ENCODE measurements around the gene FEN1. TPM values are rescaled to one million over a fixed set of nuclear protein-coding genes. Genes with fewer than 3 reads are reported as not detected.

The FEN1 gene
- total RNA-seq, 1 experiment from 2014 or later, result 21.5 TPM

- Mint-ChIP-seq H3K9me3 (ENCODE audit: unreplicated experiment) (no peaks in the 10 kb centered on the region), H3K4me1 (ENCODE audit: insufficient read depth, unreplicated experiment) (peaks cover 8% of the 10 kb centered on the region), H3K27me3 (ENCODE audit: insufficient read depth, unreplicated experiment) (no peaks in the 10 kb centered on the region), H3K36me3 (ENCODE audit: insufficient read depth, unreplicated experiment) (no peaks in the 10 kb centered on the region), H3K27ac (ENCODE audit: low read depth, unreplicated experiment) (no peak overlapping the region), H3K4me3 (ENCODE audit: unreplicated experiment) (no peak overlapping the region)
- DNase-seq (ENCODE audit: unreplicated experiment), result no peak
- ChIA-PET POLR2A (interaction anchor here (0.6 to 1.1 kb wide), 4 partner anchors 10 to 142 kb away, joined by 3 to 5 read pairs (median 3); no protein-coding TSS in a partner anchor), CTCF (interaction anchor here (0.6 to 1.0 kb wide), 5 partner anchors 9 to 66 kb away, joined by 3 to 4 read pairs (median 3); no protein-coding TSS in a partner anchor)
- intact Hi-C loops (cut with micrococcal nuclease), result no loop called here
- TF ChIP-seq CTCF (IDR thresholded peaks at IDR 0.05; ENCODE audit: unreplicated experiment), result no peak
- BruUV-seq (replicated peaks), result no TSS peak
Observed at GRCh38 chr11:61830237-61831105, 37.8 kb downstream of the FEN1 start.

GRCh38 chr11:61832207-61832606 lies 39.5 kb downstream of the FEN1 start:
- no peak for DNase-seq (ENCODE audit: unreplicated experiment)
- Mint-ChIP-seq H3K4me1 (ENCODE audit: insufficient read depth, unreplicated experiment) (peaks cover 8% of the 10 kb centered on the region), H3K36me3 (ENCODE audit: insufficient read depth, unreplicated experiment) (no peaks in the 10 kb centered on the region), H3K4me3 (ENCODE audit: unreplicated experiment) (no peak overlapping the region), H3K9me3 (ENCODE audit: unreplicated experiment) (no peaks in the 10 kb centered on the region), H3K27me3 (ENCODE audit: insufficient read depth, unreplicated experiment) (no peaks in the 10 kb centered on the region), H3K27ac (ENCODE audit: low read depth, unreplicated experiment) (no peak overlapping the region)
- ChIA-PET CTCF (interaction anchor here (0.7 to 1.1 kb wide), 2 partner anchors 14 to 123 kb away, joined by 4 to 5 read pairs; no protein-coding TSS in a partner anchor), POLR2A (no interaction called here)
- intact Hi-C loops (cut with micrococcal nuclease), result no loop called here
- no peak for TF ChIP-seq CTCF (IDR thresholded peaks at IDR 0.05; ENCODE audit: unreplicated experiment)
- BruUV-seq (replicated peaks), result no TSS peak

GRCh38 chr11:61832754-61833153 lies 40.0 kb downstream of the FEN1 start:
- no peak for TF ChIP-seq CTCF (IDR thresholded peaks at IDR 0.05; ENCODE audit: unreplicated experiment)
- no peaks in the 10 kb centered on the region for H3K36me3 Mint-ChIP-seq (ENCODE audit: insufficient read depth, unreplicated experiment)
- no peak overlapping the region for H3K4me3 Mint-ChIP-seq (ENCODE audit: unreplicated experiment)
- DNase-seq (ENCODE audit: unreplicated experiment), result no peak
- intact Hi-C loops (cut with micrococcal nuclease), result no loop called here
- ChIA-PET POLR2A (no interaction called here), CTCF (interaction anchor here (1.1 kb wide), 1 partner anchor 14 kb away, joined by 5 read pairs; no protein-coding TSS in a partner anchor)
- BruUV-seq (replicated peaks), result no TSS peak
- no peaks in the 10 kb centered on the region for H3K27me3 Mint-ChIP-seq (ENCODE audit: insufficient read depth, unreplicated experiment)
- no peak overlapping the region for H3K27ac Mint-ChIP-seq (ENCODE audit: low read depth, unreplicated experiment)
- no peaks in the 10 kb centered on the region for H3K9me3 Mint-ChIP-seq (ENCODE audit: unreplicated experiment)
- peaks cover 8% of the 10 kb centered on the region for H3K4me1 Mint-ChIP-seq (ENCODE audit: insufficient read depth, unreplicated experiment)

GRCh38 chr11:61833471-61833870 lies 40.8 kb downstream of the FEN1 start:
- Mint-ChIP-seq H3K27me3 (ENCODE audit: insufficient read depth, unreplicated experiment) (no peaks in the 10 kb centered on the region), H3K36me3 (ENCODE audit: insufficient read depth, unreplicated experiment) (no peaks in the 10 kb centered on the region), H3K4me1 (ENCODE audit: insufficient read depth, unreplicated experiment) (peaks cover 8% of the 10 kb centered on the region), H3K9me3 (ENCODE audit: unreplicated experiment) (no peaks in the 10 kb centered on the region), H3K4me3 (ENCODE audit: unreplicated experiment) (no peak overlapping the region), H3K27ac (ENCODE audit: low read depth, unreplicated experiment) (no peak overlapping the region)
- BruUV-seq (replicated peaks), result no TSS peak
- DNase-seq (ENCODE audit: unreplicated experiment), result no peak
- no peak for TF ChIP-seq CTCF (IDR thresholded peaks at IDR 0.05; ENCODE audit: unreplicated experiment)
- CTCF ChIA-PET, result interaction anchor here (0.7 kb wide), 1 partner anchor 283 kb away, joined by 3 read pairs; no protein-coding TSS in a partner anchor
- intact Hi-C loops (cut with micrococcal nuclease), result no loop called here
- POLR2A ChIA-PET, result no interaction called here

Data from MCF 10A (cell line).